ENCODE results near the gene TNFRSF1B. TPM values are rescaled to one million over a fixed set of nuclear protein-coding genes. Genes with fewer than 3 reads are reported as not detected.

TNFRSF1B gene
- total and polyA plus RNA-seq, 2 experiments from 2014 or later, result 0.91 to 4.1 TPM

GRCh38 chr1:12244585-12244984, 77.8 kb downstream of the TNFRSF1B start:
- DNase-seq (ENCODE audit: low spot score) (no peak), ATAC-seq (no peak)
- 0 out of 2 replicates have a peak, but pooled peaks cover 5% of the 10 kb centered on the region for H3K79me2 ChIP-seq (replicated peaks; ENCODE audit: insufficient read depth)
- H3K27me3 ChIP-seq (ENCODE audit: insufficient read depth), result no peaks in the 10 kb centered on the region
- peaks cover 7% of the 10 kb centered on the region; the same call in 1 of the 2 replicates for H3F3A ChIP-seq (replicated peaks; ENCODE audit: low read depth)
- Mint-ChIP-seq H3K4me1 (peaks cover 28% of the 10 kb centered on the region), H3K36me3 (ENCODE audit: low read depth) (peaks cover 21% of the 10 kb centered on the region; the same call in 2 of the 3 replicates), H3K9me3 (no peaks in the 10 kb centered on the region), H3K4me3 (no peak overlapping the region), H3K27me3 (ENCODE audit: insufficient read depth, low read depth, poor library complexity) (peaks cover 4% of the 10 kb centered on the region), H3K27ac (no peak overlapping the region)
- H2AFZ ChIP-seq, result no peak overlapping the region
- no peak overlapping the region for H3K27ac ChIP-seq (ENCODE audit: low read depth)
- no peaks in the 10 kb centered on the region; the same call in none of the 2 replicates for H3K36me3 ChIP-seq (ENCODE audit: insufficient read depth)
- H3K4me1 ChIP-seq (ENCODE audit: insufficient read depth), result peaks cover 39% of the 10 kb centered on the region
- H4K20me1 ChIP-seq (replicated peaks; ENCODE audit: insufficient read depth), result no peaks in the 10 kb centered on the region
- TF ChIP-seq POLR2AphosphoS5 (IDR thresholded peaks at IDR 0.05; ENCODE audit: low read depth), result no peak
- TF ChIP-seq ZNF462 (CRISPR knock-in tag; IDR thresholded peaks at IDR 0.05), result no peak
- no peak for TF ChIP-seq JUNB (IDR thresholded peaks at IDR 0.05; ENCODE audit: unreplicated experiment)
- TF ChIP-seq CREB1 (CRISPR knock-in tag; IDR thresholded peaks at IDR 0.05; ENCODE audit: low read depth), result no peak
- TF ChIP-seq REST (IDR thresholded peaks at IDR 0.05; ENCODE audit: unreplicated experiment), result no peak
- TF ChIP-seq CTCF (conservative IDR thresholded peaks at IDR 0.05; ENCODE audit: low read depth in 2 of 2), result no peak
- no peak for TF ChIP-seq STAT1 (IDR thresholded peaks at IDR 0.05; ENCODE audit: unreplicated experiment)
- no peak for TF ChIP-seq EZH2phosphoT487 (IDR thresholded peaks at IDR 0.05; ENCODE audit: unreplicated experiment)
- TF ChIP-seq ETS1 (IDR thresholded peaks at IDR 0.05), result no peak
- no peak for TF ChIP-seq ZNF331 (CRISPR knock-in tag; IDR thresholded peaks at IDR 0.05; ENCODE audit: low read depth)
- TF ChIP-seq EZH2 (IDR thresholded peaks at IDR 0.05; ENCODE audit: low read depth, unreplicated experiment), result no peak
- no peak for TF ChIP-seq NANOG (IDR thresholded peaks at IDR 0.05; ENCODE audit: borderline replicate concordance)
- no peak for TF ChIP-seq ZNF114 (CRISPR knock-in tag; IDR thresholded peaks at IDR 0.05)
- no peaks in the 10 kb centered on the region for H3K9me2 ChIP-seq (ENCODE audit: insufficient read depth)
- no peak overlapping the region for H3K4me3 ChIP-seq
- H3K4me2 ChIP-seq, result no peak overlapping the region

Data from GM23338 (cell line).